NCI-H2107 treated with DMSO at 0.1 percent for 48 hours (cell line): ENCODE data around the gene SNRPE.

Experiments used
- DNase-seq: peaks from one replicate; lab custom pipeline; 2025; ENCODE audit not compliant: unreplicated experiment; lab: John Stamatoyannopoulos, UW

SNRPE gene

GRCh38 chr1:203878422-203878821 is 17.0 kb downstream of the SNRPE start:
- no peak for DNase-seq

- DNase-seq, result no peak
These were observed 19.2 kb downstream of the SNRPE start for GRCh38 chr1:203880606-203881005.

- DNase-seq, result no peak
These were observed 27.4 kb downstream of the SNRPE start for GRCh38 chr1:203888807-203889251.

- no peak for DNase-seq
These were observed 30.6 kb downstream of the SNRPE start for GRCh38 chr1:203891950-203892349.

GRCh38 chr1:203898458-203899352 is 37.3 kb downstream of the SNRPE start:
- no peak for DNase-seq

GRCh38 chr1:203899353-203899716 is 37.9 kb downstream of the SNRPE start:
- DNase-seq, result no peak

- no peak for DNase-seq
These were observed 38.7 kb downstream of the SNRPE start for GRCh38 chr1:203899869-203900714.

GRCh38 chr1:203901581-203901980 is 40.2 kb downstream of the SNRPE start:
- DNase-seq, result no peak

GRCh38 chr1:203905275-203905674 is 43.9 kb downstream of the SNRPE start:
- no peak for DNase-seq

GRCh38 chr1:203906932-203907331 is 45.5 kb downstream of the SNRPE start:
- no peak for DNase-seq

GRCh38 chr1:203907901-203908300 is 46.5 kb downstream of the SNRPE start:
- no peak for DNase-seq

GRCh38 chr1:203911806-203912205 is 50.4 kb downstream of the SNRPE start:
- no peak for DNase-seq

- DNase-seq, result no peak
These were observed 51.7 kb downstream of the SNRPE start for GRCh38 chr1:203913073-203913521.

- DNase-seq, result no peak
These were observed 52.9 kb downstream of the SNRPE start for GRCh38 chr1:203914292-203914691.

- DNase-seq, result no peak
These were observed 54.4 kb downstream of the SNRPE start for GRCh38 chr1:203915811-203916210.

GRCh38 chr1:203916756-203917155 is 55.4 kb downstream of the SNRPE start:
- DNase-seq, result no peak
